Skin of body (tissue), 2 donors: ENCODE data around the gene KCNK15. TPM values are rescaled to one million over a fixed set of nuclear protein-coding genes. Genes with fewer than 3 reads are reported as not detected.
"Not testable (repeated sequence)": the region's sequence is repeated elsewhere in the genome, so short reads cannot be mapped to it uniquely, and the experiment has no call there.

Experiments
- DNase-seq: peaks from one replicate; lab custom pipeline; 2025; lab: John Stamatoyannopoulos, UW
- total RNA-seq: library from RNA; depleted of rRNA; stranded (reverse); fragments of >200 nt; gene quantifications from one replicate; pipeline ENCODE4 v1.2.3, GENCODE V29; 2014

The KCNK15 gene
- 0.59 TPM for total RNA-seq

DNA sequence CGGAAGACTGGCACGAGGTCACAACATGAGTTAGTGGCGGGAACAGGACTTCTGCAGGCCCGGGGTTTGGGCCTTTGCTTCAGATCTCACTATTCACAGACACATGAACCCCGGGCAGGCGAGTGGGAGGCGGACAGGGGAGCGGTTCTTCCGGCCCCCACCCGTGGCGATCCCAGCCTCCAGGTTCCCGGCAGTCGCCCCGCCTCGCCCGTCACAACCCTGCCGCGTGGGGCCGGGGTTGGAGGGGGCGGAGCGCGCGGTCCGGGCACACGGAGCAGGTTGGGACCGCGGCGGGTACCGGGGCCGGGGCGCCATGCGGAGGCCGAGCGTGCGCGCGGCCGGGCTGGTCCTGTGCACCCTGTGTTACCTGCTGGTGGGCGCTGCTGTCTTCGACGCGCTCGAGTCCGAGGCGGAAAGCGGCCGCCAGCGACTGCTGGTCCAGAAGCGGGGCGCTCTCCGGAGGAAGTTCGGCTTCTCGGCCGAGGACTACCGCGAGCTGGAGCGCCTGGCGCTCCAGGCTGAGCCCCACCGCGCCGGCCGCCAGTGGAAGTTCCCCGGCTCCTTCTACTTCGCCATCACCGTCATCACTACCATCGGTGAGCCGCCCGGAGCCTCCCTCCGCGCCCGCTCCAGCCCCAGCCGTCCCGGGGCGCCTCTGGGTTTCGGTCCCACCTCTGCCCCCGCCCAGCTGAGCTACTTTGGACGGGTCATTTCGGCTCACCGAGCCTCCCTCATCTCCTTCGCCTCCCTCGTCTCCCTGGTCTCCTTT lies at the start of gene KCNK15:
Gene KCNK15, plus strand, starts transcription at position 268 of the 769 bp plus-strand sequence. Its CDS starts 46 bp downstream, at position 314.
- no peak for DNase-seq

DNA sequence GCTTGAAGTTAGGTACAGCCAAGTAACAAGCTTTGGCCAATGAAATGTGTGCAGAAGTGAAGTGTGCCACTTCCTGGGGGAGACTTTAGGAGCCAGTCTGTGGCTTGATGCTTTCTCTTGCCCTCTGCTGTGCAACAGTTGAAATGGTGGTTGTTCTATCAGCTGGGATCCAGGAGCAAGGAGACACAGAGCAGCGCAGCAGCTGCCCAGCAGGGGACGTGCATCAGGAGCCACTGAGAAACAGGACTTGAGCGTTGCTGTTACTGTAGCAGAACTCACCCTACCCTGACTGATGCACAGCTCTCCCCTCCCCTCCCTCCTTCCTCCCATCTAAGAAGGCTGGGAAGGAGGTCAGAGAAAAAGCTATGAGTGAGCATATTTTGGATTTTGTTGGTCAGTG lies 49.4 kb upstream of the KCNK15 start:
- DNase-seq, result no peak

DNA sequence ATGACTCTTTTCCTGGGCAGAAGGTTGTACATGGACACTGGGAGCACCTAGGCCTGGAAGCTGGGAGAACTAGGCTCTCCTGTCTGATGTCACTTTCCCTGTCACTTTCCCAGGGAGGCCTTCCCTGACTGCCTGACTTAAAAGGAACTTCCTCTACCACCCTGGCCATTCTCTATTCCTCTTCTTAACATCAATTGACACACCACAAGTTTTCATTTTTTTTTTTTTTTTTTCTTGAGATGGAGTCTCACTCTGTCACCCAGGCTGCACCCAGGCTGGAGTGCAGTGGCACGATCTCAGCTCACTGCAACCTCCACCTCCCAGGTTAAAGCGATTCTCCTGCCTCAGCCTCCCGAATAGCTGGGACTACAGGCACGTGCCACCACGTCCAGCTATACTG lies 48.6 kb upstream of the KCNK15 start:
- DNase-seq, result not testable (repeated sequence)

DNA sequence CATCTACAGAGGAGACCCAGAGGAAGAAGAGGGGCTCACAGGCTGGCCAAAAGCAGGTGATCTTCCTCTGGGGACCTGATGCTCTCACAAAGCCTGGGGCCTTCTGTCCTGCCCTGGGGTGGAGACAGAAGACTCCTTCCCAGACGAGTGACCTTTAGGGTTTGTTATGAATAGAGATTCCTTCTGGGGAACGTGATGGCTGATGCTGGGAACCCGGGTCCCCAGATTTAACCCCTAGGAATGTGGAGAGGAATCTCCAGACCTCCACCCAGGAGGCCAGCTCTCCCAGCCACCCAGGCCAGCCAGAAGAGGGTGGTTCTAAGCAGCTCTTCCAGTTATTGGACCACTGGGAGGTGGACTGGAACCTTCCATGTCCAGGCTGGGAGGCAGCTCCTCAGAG lies 47.3 kb upstream of the KCNK15 start:
- DNase-seq, result no peak

DNA sequence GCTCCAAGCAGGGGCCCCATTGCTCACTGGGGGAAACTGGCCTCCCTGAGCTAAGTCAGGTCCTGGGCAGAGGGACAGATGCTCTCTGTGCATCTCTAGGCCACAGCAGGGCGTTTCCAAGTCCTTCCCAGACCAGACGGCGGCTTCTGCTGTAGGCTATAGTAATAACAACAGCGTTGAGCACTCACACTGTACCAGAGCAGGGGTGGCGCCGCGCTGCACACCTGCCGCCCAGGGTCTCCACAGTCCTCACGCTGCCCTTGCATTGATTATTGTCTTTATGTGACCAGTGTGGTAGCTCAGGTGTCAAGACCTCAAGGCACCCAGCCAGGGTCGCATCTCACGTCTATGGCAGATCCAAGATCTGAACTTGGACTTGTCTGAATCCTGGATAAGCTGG lies 45.4 kb upstream of the KCNK15 start:
- DNase-seq, result no peak

DNA sequence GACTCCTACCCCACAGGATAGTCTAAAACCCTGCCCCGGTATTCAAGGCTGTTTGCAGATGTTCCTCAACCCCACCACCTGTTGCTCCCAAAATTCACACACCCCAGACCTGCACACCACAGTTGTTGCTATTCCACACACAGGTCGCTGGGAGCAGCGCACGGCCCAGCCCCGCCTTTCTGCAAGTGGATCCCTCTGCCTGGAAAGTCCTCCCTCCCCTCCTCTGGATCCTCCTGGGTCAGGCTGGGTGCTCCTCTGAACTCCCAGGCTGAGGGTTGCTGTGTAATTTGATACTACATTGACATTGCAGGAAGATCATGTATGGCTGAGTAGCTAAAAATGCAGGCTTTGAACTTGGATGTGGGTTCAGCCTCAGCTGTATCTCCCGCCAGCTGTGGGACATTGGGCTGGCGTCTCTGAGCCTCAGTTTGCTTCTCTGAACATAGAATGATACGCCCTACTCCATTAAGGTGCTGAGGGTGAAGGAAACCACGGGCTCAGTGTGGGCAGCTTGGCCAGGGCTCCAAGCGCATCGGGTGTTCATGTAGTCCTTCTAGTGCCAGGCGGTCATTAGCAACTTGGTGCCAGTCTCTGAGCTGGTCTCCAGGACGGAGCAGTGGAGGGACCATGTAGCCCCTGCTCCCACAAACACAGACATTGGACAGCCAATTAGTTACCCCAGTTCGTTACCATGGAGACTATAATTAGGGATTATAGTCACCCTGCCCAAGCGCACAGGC lies 44.4 kb upstream of the KCNK15 start:
- DNase-seq, result no peak

DNA sequence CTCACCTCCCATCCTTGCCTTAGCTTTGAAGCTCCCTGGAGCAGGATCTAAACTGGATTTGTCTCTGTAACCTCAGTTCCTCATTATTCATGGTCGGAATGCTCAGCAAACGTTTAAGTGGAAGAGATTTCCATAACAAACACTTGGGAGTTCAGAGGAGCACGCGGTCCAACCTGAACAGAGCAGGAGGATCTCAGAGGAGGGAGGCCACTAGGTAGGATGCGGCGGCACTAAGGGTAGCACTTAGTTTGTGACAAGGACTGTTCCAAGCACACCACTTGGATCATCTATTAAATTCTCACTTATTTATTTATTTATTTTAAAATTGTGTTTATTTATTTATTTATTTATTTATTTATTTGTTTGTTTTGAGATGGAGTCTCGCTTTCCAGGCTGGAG lies 43.8 kb upstream of the KCNK15 start:
- no peak for DNase-seq

DNA sequence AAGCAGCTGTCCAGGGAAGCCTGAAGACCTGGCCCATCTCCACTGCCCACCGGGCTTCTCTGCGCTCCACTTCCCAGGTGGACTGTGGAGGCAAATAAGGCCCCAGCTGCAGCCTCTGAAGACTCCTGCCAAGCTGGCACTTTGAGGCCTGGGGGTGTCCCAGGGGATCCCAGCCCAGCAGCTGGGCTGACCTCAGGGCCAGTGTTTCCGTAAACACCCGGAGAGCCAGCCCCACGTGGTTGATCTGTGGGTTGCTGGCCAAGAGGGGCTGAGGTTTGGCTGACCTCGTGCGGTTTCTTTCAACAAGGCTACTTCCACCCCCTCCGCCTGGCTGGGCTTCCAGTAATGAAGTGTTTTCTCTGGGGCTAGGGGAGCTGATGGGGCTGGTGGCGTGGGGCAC lies 42.9 kb upstream of the KCNK15 start:
- peak; percentile 33 for DNase-seq

DNA sequence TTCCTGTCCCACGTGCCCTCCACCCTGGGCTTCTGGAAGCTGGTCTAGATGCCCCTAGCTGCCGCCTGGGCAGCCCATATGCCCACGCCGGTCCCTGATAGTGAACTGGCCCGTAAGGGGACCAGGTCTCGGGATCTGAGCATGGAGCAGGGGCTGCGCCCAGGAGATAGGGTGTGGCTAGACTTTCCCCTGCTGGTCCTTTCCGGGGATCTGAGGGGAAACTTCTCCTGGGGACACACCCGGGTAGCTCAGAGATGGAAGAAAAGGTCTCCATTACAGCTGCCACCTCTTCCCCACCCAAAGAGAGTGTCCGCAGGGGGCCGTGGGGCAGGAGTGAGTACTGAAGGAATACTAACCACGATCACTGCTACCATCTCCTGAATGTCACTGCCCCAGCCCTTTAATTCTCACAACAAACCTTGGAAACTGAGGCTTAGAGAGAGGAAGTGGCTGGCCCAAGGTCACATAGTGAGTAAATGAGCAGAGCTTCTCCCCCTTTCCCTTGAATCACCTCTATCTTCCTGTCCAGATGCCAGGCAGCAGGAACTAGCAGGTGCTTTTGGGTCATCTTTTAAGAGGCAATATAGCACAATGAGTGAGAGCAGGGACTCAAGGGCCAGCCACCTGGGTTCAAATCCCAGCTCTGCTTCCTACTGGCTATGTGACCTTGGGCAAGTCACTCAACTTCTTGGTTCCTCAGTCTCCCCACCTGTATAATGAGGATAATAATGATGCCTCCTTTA lies 42.3 kb upstream of the KCNK15 start:
- no peak for DNase-seq

DNA sequence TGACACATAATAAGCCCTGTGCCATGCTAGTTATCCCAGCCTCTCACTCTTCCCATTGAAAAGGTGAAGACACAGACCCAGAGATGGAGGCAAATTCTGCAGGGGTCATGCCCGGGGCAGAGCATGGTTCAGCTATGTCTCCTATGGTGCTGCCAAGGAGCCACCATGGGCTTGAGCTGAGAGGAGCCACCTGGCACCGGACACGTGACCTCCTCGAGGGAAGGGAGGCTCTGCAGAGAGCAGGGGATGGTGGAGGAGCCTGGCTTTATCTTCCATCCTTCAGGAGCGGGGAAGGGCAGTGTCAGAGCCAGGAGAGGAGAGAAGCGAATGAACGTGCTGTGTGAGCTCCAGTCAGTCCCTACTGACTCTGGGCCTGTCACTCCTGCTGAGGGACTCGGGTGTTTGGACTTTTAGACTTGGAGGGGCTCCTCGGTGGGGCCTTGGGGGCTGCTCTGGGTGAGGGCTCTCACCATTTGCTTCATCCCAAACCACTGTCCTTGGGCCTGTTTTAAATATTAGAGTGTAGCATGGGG lies 41.6 kb upstream of the KCNK15 start:
- DNase-seq, result no peak

DNA sequence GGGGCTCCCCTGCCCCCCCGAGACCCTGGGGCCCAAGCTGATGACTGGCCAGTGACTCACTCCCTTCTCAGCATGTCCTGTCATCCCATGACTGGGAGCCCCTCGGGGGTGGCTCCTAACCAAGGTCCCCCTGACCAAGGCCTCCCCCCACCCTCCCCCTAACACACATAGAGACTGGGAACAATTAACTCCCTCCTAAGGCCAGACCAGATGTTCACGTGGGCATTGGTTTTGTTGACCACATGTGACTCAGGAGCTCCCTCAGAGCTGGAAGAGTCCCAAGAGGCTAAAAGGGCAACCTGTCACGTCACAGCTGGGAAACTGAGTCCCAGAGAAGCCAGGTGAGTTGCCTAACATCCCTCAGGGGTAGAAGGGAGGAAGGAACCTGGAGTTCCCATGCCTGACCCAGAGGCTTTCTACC lies 41.1 kb upstream of the KCNK15 start:
- no peak for DNase-seq

DNA sequence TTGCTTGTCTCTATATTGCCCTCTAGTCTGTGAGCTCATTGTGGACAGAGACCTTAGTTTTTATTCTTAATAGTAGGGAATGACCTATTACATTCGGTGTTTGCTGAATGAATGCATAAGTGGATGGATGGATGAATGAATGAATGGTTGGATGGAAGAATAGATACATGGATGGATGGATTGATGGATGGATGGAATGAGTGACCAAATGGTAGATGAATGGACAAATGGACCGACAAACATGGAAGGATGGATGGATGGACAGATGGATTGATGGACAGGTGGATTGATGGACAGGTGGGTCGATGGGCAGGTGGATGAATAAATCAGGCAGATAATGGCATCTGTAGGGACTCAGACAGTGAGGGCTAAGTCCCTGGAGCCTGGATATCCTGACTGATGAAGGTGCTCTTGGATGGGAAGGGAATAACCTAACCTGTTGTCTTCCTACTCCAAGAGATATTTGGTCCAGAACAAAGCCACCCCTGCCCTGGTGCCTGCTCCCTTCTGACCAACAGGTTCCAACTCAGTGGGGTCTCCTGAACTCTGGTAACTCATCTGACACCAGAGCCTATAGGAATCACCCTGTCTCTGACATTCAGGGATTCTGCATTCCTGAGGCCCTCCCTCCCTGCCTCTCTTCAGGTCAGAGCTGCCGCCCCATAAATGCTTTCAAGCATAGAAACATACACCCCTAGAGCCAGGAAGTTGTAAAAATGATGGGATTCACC lies 40.1 kb upstream of the KCNK15 start:
- DNase-seq, result no peak

DNA sequence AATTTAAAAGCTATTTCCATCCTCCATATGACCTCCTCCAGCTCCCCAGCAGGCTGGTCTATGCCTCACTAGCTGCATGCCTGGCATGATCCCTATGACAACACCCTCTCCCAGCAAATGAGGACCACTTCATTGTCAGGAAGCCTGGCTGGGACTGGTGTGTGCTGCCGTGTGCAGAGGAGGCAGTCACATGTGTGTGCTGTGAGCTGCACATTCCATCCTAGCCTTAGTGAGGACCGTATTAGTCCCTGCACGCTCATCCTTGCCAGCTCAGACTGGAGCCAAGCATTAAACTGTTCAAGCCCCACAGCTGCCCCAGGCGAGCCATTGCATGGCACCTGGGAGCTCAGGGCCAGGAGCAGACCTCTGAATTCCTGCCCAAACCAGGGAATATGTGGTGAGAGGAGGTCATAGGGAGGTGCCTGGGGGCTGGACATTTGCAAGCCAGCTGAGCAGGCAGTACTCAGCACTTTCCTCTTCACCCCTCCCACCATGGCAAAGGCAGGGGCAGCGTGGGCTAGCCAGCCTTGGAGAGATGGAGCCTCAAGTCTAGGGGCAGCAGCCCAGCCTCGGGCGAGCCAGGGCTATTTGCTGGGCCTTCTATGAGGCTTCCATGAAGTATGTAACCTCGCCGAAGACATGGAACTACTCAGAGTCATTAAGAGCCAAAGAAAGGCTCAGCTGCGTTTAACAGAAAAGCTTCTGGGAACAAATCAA lies 39.2 kb upstream of the KCNK15 start:
- DNase-seq, result peak; percentile 12

DNA sequence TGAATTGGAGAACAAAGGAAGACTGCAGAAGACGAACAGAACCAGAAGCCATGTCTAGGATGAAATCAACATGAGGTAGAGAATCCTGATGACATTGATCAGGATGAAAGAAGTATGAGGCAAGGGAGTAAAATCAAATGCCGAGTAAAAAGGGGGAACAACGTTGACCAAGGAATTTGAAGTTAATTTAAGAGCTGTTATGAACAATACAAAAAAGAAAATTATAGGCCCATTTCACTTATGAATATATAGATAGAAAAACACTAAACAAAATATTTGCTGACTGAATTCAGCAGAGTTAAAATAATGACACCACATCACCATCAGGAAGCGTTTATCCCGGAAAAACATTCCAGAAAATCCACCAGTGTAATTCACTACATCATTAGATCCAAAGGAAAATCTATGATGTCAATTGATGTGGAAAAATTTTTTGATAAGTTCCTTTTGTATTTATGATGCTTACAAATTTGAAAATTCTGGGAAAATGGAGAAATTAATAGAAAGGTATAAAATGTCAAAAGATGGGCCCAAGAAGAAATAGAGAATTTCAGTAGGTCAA lies 38.6 kb upstream of the KCNK15 start:
- DNase-seq, result peak; percentile 18

DNA sequence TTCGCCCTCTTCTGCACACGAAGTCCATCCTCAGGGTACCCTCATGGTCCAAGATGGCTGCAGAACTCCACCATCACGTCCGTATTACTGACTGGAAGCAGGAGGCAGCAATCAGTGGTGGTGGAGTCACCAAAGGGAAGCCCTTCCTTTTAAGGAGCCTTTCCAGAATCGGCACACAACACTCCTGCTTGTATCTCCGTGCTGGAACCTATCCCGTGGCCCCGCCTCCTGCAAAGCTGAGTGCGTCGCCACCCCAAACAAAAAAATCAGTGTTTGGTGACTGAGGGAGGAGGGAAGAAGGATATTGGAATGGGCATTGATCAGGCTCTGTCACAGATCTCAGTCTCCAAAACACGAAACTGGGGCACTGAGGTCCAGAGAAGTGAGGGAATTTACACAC lies 36.3 kb upstream of the KCNK15 start:
- no peak for DNase-seq

DNA sequence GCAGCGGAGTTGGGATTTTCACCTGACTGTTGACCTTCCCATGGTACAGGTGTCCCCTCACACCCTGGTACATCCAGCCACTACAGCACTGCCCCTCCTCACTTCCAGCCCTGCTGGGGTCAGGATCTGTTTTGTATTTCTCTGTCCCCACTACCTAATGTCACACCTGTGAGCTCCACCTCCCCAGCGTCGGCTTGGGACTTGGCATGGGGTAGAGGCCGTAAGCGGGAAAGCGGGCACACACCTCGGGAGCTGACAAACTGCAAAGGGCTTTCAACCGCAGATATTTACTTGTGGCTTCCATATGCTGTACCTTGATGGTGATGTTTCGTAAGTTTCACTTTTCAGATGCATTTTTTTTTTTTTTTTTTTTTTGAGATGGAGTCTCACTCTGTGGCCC lies 35.9 kb upstream of the KCNK15 start:
- no peak for DNase-seq

DNA sequence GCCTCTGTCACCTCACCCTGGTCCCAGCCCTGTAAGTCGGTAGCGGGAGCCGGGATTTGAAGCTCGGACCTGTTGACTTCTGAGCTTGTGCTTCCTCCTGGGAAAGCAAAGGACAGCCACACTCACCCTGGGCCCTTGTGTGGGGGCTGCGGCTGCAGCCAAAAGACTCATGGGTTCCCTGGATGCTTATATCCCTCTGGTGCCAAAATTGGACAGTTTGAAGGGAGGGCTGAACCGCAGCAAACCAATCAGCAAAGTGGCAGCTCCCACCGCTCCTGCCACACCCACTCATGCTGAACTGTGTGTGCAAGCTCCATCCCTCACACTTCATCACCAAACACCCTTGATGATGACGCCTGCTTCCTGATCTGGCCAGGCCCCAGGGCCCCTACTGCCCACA lies 34.4 kb upstream of the KCNK15 start:
- DNase-seq, result no peak

DNA sequence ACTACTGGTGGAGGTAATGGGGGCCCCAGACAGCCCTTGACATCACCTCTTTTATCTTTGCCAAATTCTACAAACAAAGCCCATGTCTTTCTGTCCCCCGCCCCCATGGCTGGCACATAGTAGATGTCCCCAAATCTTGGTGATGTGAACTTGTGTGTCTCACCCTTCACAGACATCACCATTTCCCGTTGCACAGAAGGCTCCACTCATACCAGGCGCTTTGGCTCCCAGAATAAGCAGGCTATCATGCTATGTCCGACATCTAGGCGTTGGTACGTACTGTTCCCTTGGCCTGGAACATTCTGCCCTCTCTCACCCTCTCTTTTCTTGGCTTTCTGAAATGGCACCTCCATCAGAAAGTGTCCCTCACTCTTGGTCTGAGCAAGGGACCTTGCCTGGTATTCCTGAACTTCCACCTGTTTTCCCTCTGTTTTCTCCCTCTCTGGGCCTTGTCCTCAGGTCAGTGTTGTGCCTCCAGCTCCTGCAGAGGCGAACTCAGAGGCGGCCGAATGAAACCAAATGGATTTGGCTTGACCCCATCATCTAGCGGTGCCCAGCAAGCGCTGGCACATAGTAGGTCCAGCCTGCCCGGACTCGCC lies 31.5 kb upstream of the KCNK15 start:
- DNase-seq, result no peak

DNA sequence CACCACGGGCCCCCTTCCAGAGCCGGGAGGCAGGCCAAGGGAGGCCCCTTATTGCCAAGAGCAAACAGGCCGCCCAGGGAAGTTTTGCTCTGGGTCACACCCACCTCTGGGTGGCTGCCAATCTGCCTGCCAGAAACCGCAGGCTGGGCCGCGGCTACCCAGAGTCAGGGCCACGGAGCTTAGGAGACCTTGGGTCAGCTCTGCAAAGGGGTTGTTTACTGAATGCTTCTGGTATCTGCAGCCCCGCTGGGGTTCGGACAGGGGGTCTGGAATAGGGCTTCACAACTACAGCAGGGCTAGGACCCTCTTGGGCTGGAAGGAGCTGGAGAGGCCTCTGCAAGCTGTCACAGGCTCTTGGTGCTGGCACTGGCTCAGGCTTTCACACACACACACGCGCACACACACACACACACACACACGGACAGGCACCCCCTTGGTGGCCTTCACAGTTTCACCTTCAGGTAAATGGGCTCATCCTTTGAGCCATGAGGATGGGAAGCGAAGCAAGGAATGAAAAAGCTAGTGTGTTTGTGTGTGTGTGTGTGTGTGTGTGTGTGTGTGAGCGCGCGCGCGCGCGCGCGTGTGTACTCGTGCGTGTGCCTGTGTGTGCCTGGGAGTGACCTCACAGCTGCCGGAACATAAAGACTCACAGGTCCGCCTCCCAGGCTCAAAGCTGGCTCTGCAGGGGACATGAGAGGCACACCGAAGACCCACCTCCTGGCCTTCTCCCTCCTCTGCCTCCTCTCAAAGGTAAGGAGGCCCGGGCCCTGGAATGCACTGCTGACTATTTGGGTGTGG lies 30.8 kb upstream of the KCNK15 start, which contains the start of gene CCN5:
Gene CCN5, plus strand, starts transcription at position 669 of the 798 bp plus-strand sequence. Its CDS starts 22 bp downstream, at position 691.
- peak; percentile 25 for DNase-seq
